Neural cell (in vitro differentiated cells): ENCODE data around the gene EYS.

ENCODE experiments used
- RAD21 ChIP-seq: fragments of 450-650 bp; conservative IDR thresholded peaks from 2 replicates; pipeline ENCODE4 v1.6.1; 2014; ENCODE audit warnings: antibody characterized with exemption, mild to moderate bottlenecking, moderate library complexity
- TF ChIP-seq, protein P1 (sequence below): fragments of 450-650 bp; IDR thresholded peaks from 2 replicates; pipeline ENCODE4 v1.5.1; 2014; ENCODE audit warnings: antibody characterized with exemption, mild to moderate bottlenecking, moderate library complexity; ENCODE audit not compliant: poor library complexity, severe bottlenecking

DNA sequence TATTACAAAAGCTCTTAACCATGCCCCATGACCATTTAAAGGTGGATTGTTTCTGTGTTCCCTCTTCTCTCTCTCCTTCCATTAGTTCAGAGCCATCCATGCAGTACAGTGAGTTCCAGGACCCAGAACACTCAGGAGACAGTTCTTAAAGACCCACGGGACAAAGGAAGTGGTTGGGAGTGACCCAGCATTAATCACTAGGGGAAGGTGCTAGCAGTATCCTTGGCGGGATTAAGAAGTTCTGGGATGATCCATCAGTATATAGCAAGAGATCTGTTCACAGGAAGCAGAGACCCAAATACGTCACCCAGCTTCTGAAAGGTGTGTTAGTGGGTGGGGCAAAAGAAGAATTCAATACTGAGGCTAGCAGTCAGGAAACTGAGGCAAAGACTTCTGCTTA, 1917.3 kb downstream of the EYS start:
- TF ChIP-seq, protein P1, sequence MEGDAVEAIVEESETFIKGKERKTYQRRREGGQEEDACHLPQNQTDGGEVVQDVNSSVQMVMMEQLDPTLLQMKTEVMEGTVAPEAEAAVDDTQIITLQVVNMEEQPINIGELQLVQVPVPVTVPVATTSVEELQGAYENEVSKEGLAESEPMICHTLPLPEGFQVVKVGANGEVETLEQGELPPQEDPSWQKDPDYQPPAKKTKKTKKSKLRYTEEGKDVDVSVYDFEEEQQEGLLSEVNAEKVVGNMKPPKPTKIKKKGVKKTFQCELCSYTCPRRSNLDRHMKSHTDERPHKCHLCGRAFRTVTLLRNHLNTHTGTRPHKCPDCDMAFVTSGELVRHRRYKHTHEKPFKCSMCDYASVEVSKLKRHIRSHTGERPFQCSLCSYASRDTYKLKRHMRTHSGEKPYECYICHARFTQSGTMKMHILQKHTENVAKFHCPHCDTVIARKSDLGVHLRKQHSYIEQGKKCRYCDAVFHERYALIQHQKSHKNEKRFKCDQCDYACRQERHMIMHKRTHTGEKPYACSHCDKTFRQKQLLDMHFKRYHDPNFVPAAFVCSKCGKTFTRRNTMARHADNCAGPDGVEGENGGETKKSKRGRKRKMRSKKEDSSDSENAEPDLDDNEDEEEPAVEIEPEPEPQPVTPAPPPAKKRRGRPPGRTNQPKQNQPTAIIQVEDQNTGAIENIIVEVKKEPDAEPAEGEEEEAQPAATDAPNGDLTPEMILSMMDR: no peak
- no peak for TF ChIP-seq RAD21
